ENCODE results near the gene ASPA. TPM values are rescaled to one million over a fixed set of nuclear protein-coding genes. Genes with fewer than 3 reads are reported as not detected.

The ASPA gene
- polyA plus RNA-seq, 1 donor (not counting 4 experiments of a cell fraction or from before 2014, with no cell fraction given): not detected

DNA sequence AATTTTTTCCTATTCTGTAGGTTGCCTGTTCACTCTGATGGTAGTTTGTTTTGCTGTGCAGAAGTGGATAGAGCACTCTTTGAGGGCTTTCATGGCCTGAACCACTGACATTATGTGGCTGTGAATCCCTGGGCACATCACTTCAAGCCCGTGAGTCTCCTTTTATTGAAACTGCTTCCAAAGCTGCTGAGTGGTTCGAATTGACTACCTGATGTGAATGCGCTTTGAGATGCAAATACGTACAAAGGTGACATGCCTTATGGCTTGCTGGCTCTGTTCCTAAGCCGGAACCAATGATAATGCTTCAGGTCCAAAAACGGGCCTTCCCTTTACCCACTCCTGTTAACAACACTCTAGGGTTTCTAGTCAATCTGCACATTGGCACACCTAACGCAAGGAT is 34.3 kb downstream of the ASPA start:
- Histone ChIP-seq H3K9ac (ENCODE audit: control insufficient read depth, extremely low read depth, insufficient read depth, low read length) (no peak overlapping the region), H3K27me3 (ENCODE audit: control insufficient read depth, extremely low read depth, insufficient read depth, low read length) (no peaks in the 10 kb centered on the region), H2AFZ (ENCODE audit: control insufficient read depth, low read length) (no peak overlapping the region), H3K4me1 (ENCODE audit: control insufficient read depth, extremely low read depth, insufficient read depth, low read length) (no peaks in the 10 kb centered on the region), H3K4me2 (ENCODE audit: control insufficient read depth, extremely low read depth, insufficient read depth, low read depth, low read length) (no peak overlapping the region), H3K9me3 (ENCODE audit: control insufficient read depth, low read depth, low read length) (no peaks in the 10 kb centered on the region), H4K20me1 (ENCODE audit: control insufficient read depth, extremely low read depth, insufficient read depth, low read length) (no peaks in the 10 kb centered on the region), H3K27ac (ENCODE audit: control insufficient read depth, insufficient read depth, low read length) (no peak overlapping the region), H3K9me1 (ENCODE audit: control insufficient read depth, extremely low read depth, insufficient read depth, low read length) (no peaks in the 10 kb centered on the region), H3K79me2 (ENCODE audit: control insufficient read depth, insufficient read depth, low read length) (no peaks in the 10 kb centered on the region), H3K36me3 (ENCODE audit: control insufficient read depth in 2 of 2, extremely low read depth in 1 of 2, insufficient read depth in 2 of 2, low read length in 2 of 2) (peaks cover 12 to 17% of the 10 kb centered on the region in 2 experiments), H3K4me3 (ENCODE audit: control insufficient read depth in 2 of 3, extremely low read depth in 1 of 3, insufficient read depth in 2 of 3, low read depth in 1 of 3, low read length in 3 of 3) (no peak overlapping the region)
- DNase-seq (ENCODE audit: low read depth, low spot score) (no peak), FAIRE-seq (no peak)
- no peak for TF ChIP-seq EZH2 (IDR thresholded peaks at IDR 0.05; ENCODE audit: low read length)
- no peak for TF ChIP-seq CTCF (optimal IDR thresholded peaks at IDR 0.05 in 1 of 3, IDR thresholded peaks at IDR 0.05 in 1 of 3, conservative IDR thresholded peaks at IDR 0.05 in 1 of 3; ENCODE audit: extremely low read depth in 1 of 3, insufficient read depth in 2 of 3, low read length in 3 of 3)
- dilution Hi-C loops (cut with MboI; ENCODE audit: extremely low pct_ligation_motif_present, low sequenced_read_pairs): no loop called here

- Histone ChIP-seq H4K20me1 (ENCODE audit: control insufficient read depth, extremely low read depth, insufficient read depth, low read length) (no peaks in the 10 kb centered on the region), H3K9me1 (ENCODE audit: control insufficient read depth, extremely low read depth, insufficient read depth, low read length) (no peaks in the 10 kb centered on the region), H3K4me1 (ENCODE audit: control insufficient read depth, extremely low read depth, insufficient read depth, low read length) (no peaks in the 10 kb centered on the region), H3K27me3 (ENCODE audit: control insufficient read depth, extremely low read depth, insufficient read depth, low read length) (no peaks in the 10 kb centered on the region), H3K4me3 (ENCODE audit: control insufficient read depth in 2 of 3, extremely low read depth in 1 of 3, insufficient read depth in 2 of 3, low read depth in 1 of 3, low read length in 3 of 3) (no peak overlapping the region), H3K9me3 (ENCODE audit: control insufficient read depth, low read depth, low read length) (no peaks in the 10 kb centered on the region), H3K36me3 (ENCODE audit: control insufficient read depth in 2 of 2, extremely low read depth in 1 of 2, insufficient read depth in 2 of 2, low read length in 2 of 2) (peaks cover 12 to 20% of the 10 kb centered on the region in 2 experiments), H3K9ac (ENCODE audit: control insufficient read depth, extremely low read depth, insufficient read depth, low read length) (no peak overlapping the region), H2AFZ (ENCODE audit: control insufficient read depth, low read length) (no peak overlapping the region), H3K27ac (ENCODE audit: control insufficient read depth, insufficient read depth, low read length) (no peak overlapping the region), H3K79me2 (ENCODE audit: control insufficient read depth, insufficient read depth, low read length) (no peaks in the 10 kb centered on the region), H3K4me2 (ENCODE audit: control insufficient read depth, extremely low read depth, insufficient read depth, low read depth, low read length) (no peak overlapping the region)
- TF ChIP-seq EZH2 (IDR thresholded peaks at IDR 0.05; ENCODE audit: low read length) (no peak), CTCF (optimal IDR thresholded peaks at IDR 0.05 in 1 of 3, IDR thresholded peaks at IDR 0.05 in 1 of 3, conservative IDR thresholded peaks at IDR 0.05 in 1 of 3; ENCODE audit: extremely low read depth in 1 of 3, insufficient read depth in 2 of 3, low read length in 3 of 3) (no peak)
- dilution Hi-C loops (cut with MboI; ENCODE audit: extremely low pct_ligation_motif_present, low sequenced_read_pairs): no loop called here
- DNase-seq (ENCODE audit: low read depth, low spot score) (no peak), FAIRE-seq (no peak)
Observed at GRCh38 chr17:3511852-3512504, 36.2 kb downstream of the ASPA start.
